ENCODE data around the gene PDGFB. TPM values are rescaled to one million over a fixed set of nuclear protein-coding genes. Genes with fewer than 3 reads are reported as not detected.

PDGFB gene
- total RNA-seq, 4 donors from 2014 or later = 2.7 to 7.5 (median 4.0) TPM

GRCh38 chr22:39251762-39252460, 7.1 kb upstream of the PDGFB start:
- peaks cover 65% of the 10 kb centered on the region for H3K27me3 ChIP-seq
- in situ Hi-C loops (cut with MboI; ENCODE audit: low pct_ligation_motif_present in 1 of 4, low pct_unique_long_range_greater_than_20kb in 1 of 4, low sequenced_read_pairs in 3 of 4) (no loop called here), intact Hi-C loops (cut with DNase I; ENCODE audit: low total_unique reads) (no loop called here)
- peaks cover 10 to 24% (median 17%) of the 10 kb centered on the region in 4 donors for H3K4me1 ChIP-seq
- WGBS, 2 donors (ENCODE audit: low coverage in 1 of 2) = 55 to 60% methylated on average over 2 to 22 of the region's 22 CpGs
- DNase-seq = no peak
- TF ChIP-seq CTCF (IDR thresholded peaks at IDR 0.05) (no peak), POLR2AphosphoS5 (IDR thresholded peaks at IDR 0.05) (no peak), POLR2A (IDR thresholded peaks at IDR 0.05) (no peak), EP300 (IDR thresholded peaks at IDR 0.05; ENCODE audit: low read depth) (no peak)
- no peaks in the 10 kb centered on the region for H3K36me3 ChIP-seq
- no peaks in the 10 kb centered on the region for H3K9me3 ChIP-seq
- no peak overlapping the region for H3K4me3 ChIP-seq
- H3K27ac ChIP-seq = no peak overlapping the region

GRCh38 chr22:39250838-39251237, 6.1 kb upstream of the PDGFB start:
- WGBS, 2 donors (ENCODE audit: low coverage in 1 of 2) = 86 to 87% methylated on average over 5 of the region's 5 CpGs
- intact Hi-C loops (cut with DNase I; ENCODE audit: low total_unique reads) = no loop called here
- peaks cover 76% of the 10 kb centered on the region for H3K27me3 ChIP-seq
- no peak overlapping the region for H3K4me3 ChIP-seq
- H3K9me3 ChIP-seq = no peaks in the 10 kb centered on the region
- DNase-seq = no peak
- in situ Hi-C loops (cut with MboI; ENCODE audit: low pct_ligation_motif_present in 1 of 4, low pct_unique_long_range_greater_than_20kb in 1 of 4, low sequenced_read_pairs in 3 of 4) = no loop called here
- no peak overlapping the region for H3K27ac ChIP-seq
- peaks cover 10 to 24% (median 17%) of the 10 kb centered on the region in 4 donors for H3K4me1 ChIP-seq
- H3K36me3 ChIP-seq = no peaks in the 10 kb centered on the region
- TF ChIP-seq EP300 (IDR thresholded peaks at IDR 0.05; ENCODE audit: low read depth) = no peak
- no peak for TF ChIP-seq POLR2A (IDR thresholded peaks at IDR 0.05)
- TF ChIP-seq POLR2AphosphoS5 (IDR thresholded peaks at IDR 0.05) = no peak
- TF ChIP-seq CTCF (IDR thresholded peaks at IDR 0.05) = no peak

GRCh38 chr22:39250131-39250530, 5.3 kb upstream of the PDGFB start:
- Histone ChIP-seq H3K27me3 (peaks cover 83% of the 10 kb centered on the region), H3K27ac (no peak overlapping the region), H3K9me3 (no peaks in the 10 kb centered on the region), H3K4me1 (peaks cover 10 to 26% (median 17%) of the 10 kb centered on the region in 4 donors), H3K36me3 (no peaks in the 10 kb centered on the region), H3K4me3 (no peak overlapping the region)
- intact Hi-C loops (cut with DNase I; ENCODE audit: low total_unique reads) = no loop called here
- no peak for DNase-seq
- TF ChIP-seq POLR2A (IDR thresholded peaks at IDR 0.05) (no peak), POLR2AphosphoS5 (IDR thresholded peaks at IDR 0.05) (no peak), CTCF (IDR thresholded peaks at IDR 0.05) (no peak), EP300 (IDR thresholded peaks at IDR 0.05; ENCODE audit: low read depth) (no peak)
- in situ Hi-C loops (cut with MboI; ENCODE audit: low pct_ligation_motif_present in 1 of 4, low pct_unique_long_range_greater_than_20kb in 1 of 4, low sequenced_read_pairs in 3 of 4) = no loop called here
- WGBS, 2 donors (ENCODE audit: low coverage in 1 of 2) = 62% methylated on average over 8 of the region's 8 CpGs; no CpG with 5 or more reads in 1 of the 2 donors

- in situ Hi-C loops (cut with MboI; ENCODE audit: low pct_ligation_motif_present in 1 of 4, low pct_unique_long_range_greater_than_20kb in 1 of 4, low sequenced_read_pairs in 3 of 4) (no loop called here), intact Hi-C loops (cut with DNase I; ENCODE audit: low total_unique reads) (no loop called here)
- H3K36me3 ChIP-seq = no peaks in the 10 kb centered on the region
- H3K27me3 ChIP-seq = peaks cover 86% of the 10 kb centered on the region
- DNase-seq = no peak
- WGBS, 2 donors (ENCODE audit: low coverage in 1 of 2) = 75% methylated on average over 12 of the region's 12 CpGs; no CpG with 5 or more reads in 1 of the 2 donors
- peaks cover 11 to 25% (median 18%) of the 10 kb centered on the region in 4 donors for H3K4me1 ChIP-seq
- H3K27ac ChIP-seq = no peak overlapping the region
- no peaks in the 10 kb centered on the region for H3K9me3 ChIP-seq
- TF ChIP-seq CTCF (IDR thresholded peaks at IDR 0.05) = no peak
- TF ChIP-seq POLR2A (IDR thresholded peaks at IDR 0.05) = no peak
- no peak for TF ChIP-seq EP300 (IDR thresholded peaks at IDR 0.05; ENCODE audit: low read depth)
- no peak for TF ChIP-seq POLR2AphosphoS5 (IDR thresholded peaks at IDR 0.05)
- no peak overlapping the region for H3K4me3 ChIP-seq
Observed at GRCh38 chr22:39249086-39249704, 4.4 kb upstream of the PDGFB start.

All from transverse colon (tissue), 4 donors.